T-cell (primary cell): ENCODE measurements around the gene KRT35. TPM values are rescaled to one million over a fixed set of nuclear protein-coding genes. Genes with fewer than 3 reads are reported as not detected.

Experiments
- ATAC-seq, 4 experiments: fragments of 200-7000 bp in 3 of 4; fragments of 150-1000 bp in 1 of 4; cut with Tn5 transposase; replicated peaks in 1 of 4; 1 replicate in 3 of 4; 2 replicates in 1 of 4; pipeline ENCODE4 v1.10.0; 2021; ENCODE audit warnings: moderate library complexity in 3 of 4, mild to moderate bottlenecking in 2 of 4, moderate number of reproducible peaks in 1 of 4
- CTCF ChIA-PET, 2 donors: fragments of 300-600 bp; sonication (Branson Sonifier 250); formaldehyde crosslinking; loops; one replicate each; lab custom pipeline; 2022; ENCODE audit warnings: antibody characterized with exemption in 2 of 2; lab: Charles Lee
- POLR2A ChIA-PET, 2 donors: fragments of 300-600 bp; sonication (Branson Sonifier 250); formaldehyde crosslinking; loops; one replicate each; lab custom pipeline; 2022; ENCODE audit warnings: antibody characterized with exemption in 2 of 2; lab: Charles Lee
- DNase-seq, 35 experiments: peaks; one replicate each; pipeline versions ENCODE4 v3.0.0 to v3.0.0-alpha.2; 2013 to 2023
- H3K27ac ChIP-seq: one replicate; pipeline ENCODE4 v1.5.1; 2013; ENCODE audit warnings: low read length
- H3K27me3 ChIP-seq, 2 experiments: replicated peaks in 1 of 2; 1 replicate in 1 of 2; 2 replicates in 1 of 2; pipeline versions ENCODE4 v1.6.1 to v1.7.0; 2013; ENCODE audit warnings: low read length in 1 of 2, mixed read lengths in 1 of 2; ENCODE audit not compliant: control insufficient read depth in 2 of 2, insufficient read depth in 2 of 2; ENCODE audit errors: extremely low read depth in 1 of 2
- H3K36me3 ChIP-seq, 2 donors: 1 replicate in 1 of 2; 2 replicates in 1 of 2; pipeline versions ENCODE4 v1.6.1 to v1.7.0; 2013; ENCODE audit warnings: low read length in 1 of 2; ENCODE audit not compliant: control insufficient read depth in 2 of 2, insufficient read depth in 1 of 2; ENCODE audit errors: extremely low read depth in 1 of 2
- H3K4me1 ChIP-seq, 2 experiments: 1 replicate in 1 of 2; 2 replicates in 1 of 2; pipeline versions ENCODE4 v1.6.1 to v1.7.0; 2013; ENCODE audit warnings: low read length in 2 of 2, mixed read lengths in 1 of 2; ENCODE audit not compliant: insufficient read depth in 2 of 2, control insufficient read depth in 1 of 2; ENCODE audit errors: extremely low read depth in 1 of 2
- H3K4me3 ChIP-seq, 2 donors: 1 replicate in 1 of 2; 2 replicates in 1 of 2; pipeline versions ENCODE4 v1.5.1 to v1.7.0; 2013; ENCODE audit warnings: mild to moderate bottlenecking in 2 of 2, low read length in 1 of 2, moderate library complexity in 1 of 2; ENCODE audit not compliant: control insufficient read depth in 1 of 2; ENCODE audit errors: extremely low read depth in 1 of 2
- H3K9me3 ChIP-seq: 2 replicates; pipeline ENCODE4 v1.7.0; 2013
- H3K27ac Mint-ChIP-seq, 2 donors: one replicate each; pipeline ENCODE4 v1.8.0; 2020 to 2021; ENCODE audit warnings: mild to moderate bottlenecking in 2 of 2, mixed read lengths in 2 of 2
- H3K27me3 Mint-ChIP-seq, 2 donors: one replicate each; pipeline ENCODE4 v1.8.0; 2021 to 2022; ENCODE audit warnings: mixed read lengths in 2 of 2
- H3K36me3 Mint-ChIP-seq: one replicate; pipeline ENCODE4 v1.8.0; 2021; ENCODE audit warnings: mixed read lengths
- H3K4me1 Mint-ChIP-seq, 3 donors: one replicate each; pipeline ENCODE4 v1.8.0; 2020 to 2022; ENCODE audit warnings: mixed read lengths in 3 of 3, mild to moderate bottlenecking in 1 of 3
- H3K4me3 Mint-ChIP-seq, 3 donors: one replicate each; pipeline ENCODE4 v1.8.0; 2020 to 2022; ENCODE audit warnings: mild to moderate bottlenecking in 3 of 3, mixed read lengths in 3 of 3, moderate library complexity in 3 of 3
- H3K9me3 Mint-ChIP-seq, 3 donors: one replicate each; pipeline ENCODE4 v1.8.0; 2020 to 2022; ENCODE audit warnings: mixed read lengths in 3 of 3
- WGBS: methylation state at CpG from one replicate; pipeline ENCODE4 v1.1.5; 2013; ENCODE audit warnings: missing lambda C conversion rate; ENCODE audit not compliant: insufficient coverage; 5-methylcytosine and 5-hydroxymethylcytosine counted together
- total RNA-seq, 35 experiments: library from RNA in 6 of 35; stranded (reverse) in 6 of 35; fragments of 120-200 nt in 1 of 35; gene quantifications; one replicate each; pipeline versions ENCODE4 v1.2.1 to v1.2.4 and lab custom pipeline; 2013 to 2026

KRT35 gene
- total RNA-seq, 5 donors from 2014 or later (not counting 1 experiment from before 2014, with no cell fraction given), result not detected

DNA sequence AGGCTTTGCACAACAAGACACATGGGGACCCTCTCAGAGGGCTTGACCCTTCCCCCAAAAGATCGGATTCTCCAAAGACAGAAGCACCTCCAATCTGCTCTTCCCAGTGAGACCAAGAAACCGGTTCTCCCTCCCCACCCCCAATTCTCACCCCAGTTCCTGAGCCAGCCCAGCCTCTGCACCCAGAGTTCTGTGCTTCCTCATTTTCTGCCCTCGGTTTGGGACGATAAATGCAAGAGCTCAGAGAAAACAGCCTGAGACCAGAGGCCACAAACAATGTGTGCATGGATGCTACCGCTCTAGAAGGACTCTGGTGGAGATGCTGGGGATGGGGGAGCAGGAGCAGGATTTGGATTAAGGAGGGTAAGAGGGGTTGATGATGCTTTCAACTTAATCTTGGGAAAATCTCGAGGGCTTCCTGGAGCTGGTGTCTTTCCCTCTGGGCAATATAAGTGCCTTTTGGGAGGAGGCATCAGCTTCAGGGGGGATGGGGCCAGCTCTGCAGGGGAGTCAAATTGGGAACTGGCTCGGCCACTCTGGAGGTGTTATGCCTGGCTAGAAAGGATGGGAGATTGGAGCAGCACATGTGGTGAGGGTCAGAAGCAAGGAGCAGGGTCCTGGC lies 31.7 kb upstream of the KRT35 start:
- no peaks in the 10 kb centered on the region for H3K4me1 Mint-ChIP-seq
- H3K27ac ChIP-seq, result no peak overlapping the region
- no peak for DNase-seq
- H3K36me3 Mint-ChIP-seq, result no peaks in the 10 kb centered on the region
- ChIA-PET POLR2A (no interaction called here), CTCF (no interaction called here)
- 17% methylated on average over 6 of the region's 7 CpGs for WGBS
- no peak for ATAC-seq
- H3K9me3 ChIP-seq, result no peaks in the 10 kb centered on the region
- H3K27me3 Mint-ChIP-seq, result peaks cover 2 to 8% of the 10 kb centered on the region in 2 donors
- no peaks in the 10 kb centered on the region for H3K4me1 ChIP-seq
- no peaks in the 10 kb centered on the region for H3K36me3 ChIP-seq
- no peaks in the 10 kb centered on the region for H3K9me3 Mint-ChIP-seq
- no peak overlapping the region for H3K4me3 ChIP-seq
- no peak overlapping the region for H3K4me3 Mint-ChIP-seq
- H3K27ac Mint-ChIP-seq, result peak overlapping the region in 1 of 2 donors; percentile 28
- peaks cover 0 to 18% of the 10 kb centered on the region in 2 experiments for H3K27me3 ChIP-seq

DNA sequence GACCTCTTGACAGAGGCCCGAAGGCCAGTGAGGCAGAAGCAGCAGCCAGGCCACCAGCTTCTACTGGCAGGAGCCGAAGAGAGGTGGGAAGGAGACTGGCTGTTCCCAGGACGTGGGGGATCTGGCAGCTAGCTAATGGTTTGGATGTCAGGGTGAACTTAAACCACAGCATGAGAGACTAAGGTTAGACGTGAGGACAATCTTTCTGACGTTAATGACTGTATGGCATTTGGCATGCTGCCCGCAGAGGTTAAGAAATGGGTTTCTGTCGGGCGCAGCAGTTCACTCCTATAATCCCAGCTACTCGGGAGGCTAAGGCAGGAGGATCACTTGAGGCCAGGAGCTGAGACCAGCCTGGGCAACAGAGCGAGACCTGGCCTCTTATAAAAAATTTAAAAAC lies 30.8 kb upstream of the KRT35 start:
- DNase-seq (no peak), ATAC-seq (no peak)
- ChIA-PET POLR2A (no interaction called here), CTCF (no interaction called here)
- Mint-ChIP-seq H3K27me3 (peaks cover 2 to 4% of the 10 kb centered on the region in 2 donors), H3K4me3 (no peak overlapping the region), H3K9me3 (no peaks in the 10 kb centered on the region), H3K36me3 (no peaks in the 10 kb centered on the region), H3K4me1 (no peaks in the 10 kb centered on the region), H3K27ac (no peak overlapping the region)
- Histone ChIP-seq H3K27me3 (peaks cover 0 to 13% of the 10 kb centered on the region in 2 experiments), H3K9me3 (no peaks in the 10 kb centered on the region), H3K4me3 (no peak overlapping the region), H3K4me1 (no peaks in the 10 kb centered on the region), H3K36me3 (no peaks in the 10 kb centered on the region), H3K27ac (no peak overlapping the region)
- 75% methylated on average over 4 of the region's 10 CpGs for WGBS

DNA sequence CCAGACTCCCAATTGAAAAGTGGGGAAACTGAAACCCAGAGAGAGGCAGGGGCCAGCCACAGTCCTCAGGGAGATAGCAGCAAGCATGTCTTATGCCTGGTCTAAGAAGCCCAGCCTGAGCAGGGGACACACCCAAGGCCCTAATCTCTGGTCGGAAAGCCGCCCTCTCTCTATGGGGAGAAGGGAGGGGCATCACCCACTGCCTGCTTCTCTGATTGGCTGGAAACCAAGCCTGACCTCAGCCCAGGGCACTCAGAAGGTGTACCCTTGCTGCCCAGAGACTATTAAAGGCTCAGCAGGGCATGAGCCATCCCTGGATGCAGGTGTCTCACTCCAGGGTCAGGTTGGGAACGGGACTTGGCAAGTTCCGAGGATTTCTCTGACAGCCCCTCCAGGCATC lies 30.2 kb upstream of the KRT35 start:
- H3K36me3 Mint-ChIP-seq, result no peaks in the 10 kb centered on the region
- Histone ChIP-seq H3K36me3 (no peaks in the 10 kb centered on the region), H3K4me1 (no peaks in the 10 kb centered on the region), H3K9me3 (no peaks in the 10 kb centered on the region), H3K27ac (no peak overlapping the region), H3K27me3 (peaks cover 0 to 9% of the 10 kb centered on the region in 2 experiments), H3K4me3 (no peak overlapping the region)
- DNase-seq (no peak), ATAC-seq (no peak)
- H3K4me1 Mint-ChIP-seq, result no peaks in the 10 kb centered on the region
- ChIA-PET POLR2A (no interaction called here), CTCF (no interaction called here)
- peaks cover under 1 to 4% of the 10 kb centered on the region in 2 donors for H3K27me3 Mint-ChIP-seq
- H3K4me3 Mint-ChIP-seq, result no peak overlapping the region
- 85% methylated on average over 3 of the region's 4 CpGs for WGBS
- H3K27ac Mint-ChIP-seq, result no peak overlapping the region
- no peaks in the 10 kb centered on the region for H3K9me3 Mint-ChIP-seq

DNA sequence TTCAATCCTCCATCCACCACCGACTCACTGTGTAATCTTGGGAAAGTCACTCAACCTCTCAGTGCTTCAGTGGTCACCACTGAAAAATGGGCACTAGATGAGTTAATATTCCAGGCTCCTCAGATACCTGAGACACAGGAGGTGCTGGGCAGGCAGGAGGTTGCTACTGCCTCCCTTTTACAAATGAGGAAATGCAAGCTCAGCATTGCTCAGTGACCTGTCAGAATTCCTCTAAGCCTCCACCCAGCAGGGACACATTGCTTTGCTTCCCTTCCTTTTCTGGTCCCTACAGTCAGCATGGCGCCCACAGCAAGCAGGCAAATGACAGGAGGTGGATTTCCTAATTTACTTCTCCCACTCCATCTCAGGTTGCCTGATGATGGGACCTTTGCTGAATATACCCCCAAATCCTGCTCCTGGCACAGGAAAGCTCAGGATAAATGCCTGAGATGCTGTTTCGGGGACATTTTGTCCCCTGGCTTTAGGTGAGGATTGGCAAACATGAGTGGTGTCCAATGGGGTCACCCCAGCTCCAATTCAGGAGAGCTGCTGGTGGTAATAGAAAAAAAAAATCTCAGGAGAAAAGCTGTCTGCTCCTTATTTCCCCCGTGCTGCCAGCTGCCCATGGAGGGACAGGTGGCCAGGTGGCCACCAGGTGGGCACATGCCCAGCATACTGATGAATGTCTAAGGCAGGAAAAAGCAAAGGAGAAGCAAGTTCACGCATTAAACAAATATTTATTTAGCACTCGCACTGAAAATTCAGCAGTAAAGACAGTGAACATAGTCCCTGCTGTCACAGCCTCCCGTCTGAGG lies 29.5 kb upstream of the KRT35 start:
- H3K4me1 Mint-ChIP-seq, result no peaks in the 10 kb centered on the region

DNA sequence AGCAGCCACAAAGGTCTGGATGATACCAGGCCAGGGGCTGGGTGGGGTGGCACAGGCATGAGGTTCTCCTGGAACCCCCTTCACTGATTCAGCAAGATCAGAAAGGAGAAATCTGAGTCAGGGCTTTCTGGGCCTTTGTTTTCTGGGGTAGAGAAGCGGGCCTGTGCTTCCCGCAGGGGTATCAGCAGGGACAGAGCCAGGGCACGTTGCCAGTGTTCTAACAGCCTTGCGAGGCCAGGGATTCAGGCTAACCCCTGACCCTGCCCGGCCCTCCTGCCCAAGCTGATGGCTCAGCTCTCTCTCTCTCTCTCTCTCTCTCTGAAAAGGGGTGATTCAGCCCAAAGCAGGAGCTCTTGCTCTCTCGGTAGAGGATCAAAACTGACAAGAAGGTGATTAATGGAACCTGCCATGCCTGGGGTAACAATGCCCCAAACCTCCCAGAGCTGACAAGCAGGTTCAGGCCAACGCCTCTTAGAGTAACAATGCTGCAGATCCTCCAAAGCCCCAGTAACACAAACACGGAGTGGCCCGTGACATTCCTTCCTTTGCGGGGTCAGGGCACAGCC lies 26.4 kb upstream of the KRT35 start:
- H3K36me3 Mint-ChIP-seq, result no peaks in the 10 kb centered on the region
- no peaks in the 10 kb centered on the region for H3K4me1 Mint-ChIP-seq
- no peak overlapping the region for H3K4me3 Mint-ChIP-seq
- H3K4me3 ChIP-seq, result no peak overlapping the region
- ChIA-PET POLR2A (no interaction called here), CTCF (no interaction called here)
- 78% methylated on average over 9 of the region's 10 CpGs for WGBS
- H3K27ac ChIP-seq, result no peak overlapping the region
- DNase-seq, result no peak
- no peak for ATAC-seq
- no peaks in the 10 kb centered on the region for H3K27me3 Mint-ChIP-seq
- no peaks in the 10 kb centered on the region for H3K36me3 ChIP-seq
- H3K27ac Mint-ChIP-seq, result no peak overlapping the region
- no peaks in the 10 kb centered on the region for H3K9me3 ChIP-seq
- H3K4me1 ChIP-seq, result no peaks in the 10 kb centered on the region
- peaks cover 0 to 8% of the 10 kb centered on the region in 2 experiments for H3K27me3 ChIP-seq
- no peaks in the 10 kb centered on the region for H3K9me3 Mint-ChIP-seq

More for the DNA sequence above, 29.5 kb upstream of the KRT35 start:
- Histone ChIP-seq H3K4me3 (no peak overlapping the region), H3K4me1 (no peaks in the 10 kb centered on the region), H3K36me3 (no peaks in the 10 kb centered on the region), H3K27ac (no peak overlapping the region), H3K9me3 (no peaks in the 10 kb centered on the region), H3K27me3 (peaks cover 0 to 4% of the 10 kb centered on the region in 2 experiments)
- Mint-ChIP-seq H3K27ac (no peak overlapping the region), H3K4me3 (no peak overlapping the region), H3K36me3 (no peaks in the 10 kb centered on the region), H3K27me3 (peaks cover 0 to 4% of the 10 kb centered on the region in 2 donors), H3K9me3 (no peaks in the 10 kb centered on the region)
- DNase-seq, result no peak
- ChIA-PET CTCF (no interaction called here), POLR2A (no interaction called here)
- WGBS, result 92% methylated on average over 6 of the region's 7 CpGs
- ATAC-seq, result no peak

DNA sequence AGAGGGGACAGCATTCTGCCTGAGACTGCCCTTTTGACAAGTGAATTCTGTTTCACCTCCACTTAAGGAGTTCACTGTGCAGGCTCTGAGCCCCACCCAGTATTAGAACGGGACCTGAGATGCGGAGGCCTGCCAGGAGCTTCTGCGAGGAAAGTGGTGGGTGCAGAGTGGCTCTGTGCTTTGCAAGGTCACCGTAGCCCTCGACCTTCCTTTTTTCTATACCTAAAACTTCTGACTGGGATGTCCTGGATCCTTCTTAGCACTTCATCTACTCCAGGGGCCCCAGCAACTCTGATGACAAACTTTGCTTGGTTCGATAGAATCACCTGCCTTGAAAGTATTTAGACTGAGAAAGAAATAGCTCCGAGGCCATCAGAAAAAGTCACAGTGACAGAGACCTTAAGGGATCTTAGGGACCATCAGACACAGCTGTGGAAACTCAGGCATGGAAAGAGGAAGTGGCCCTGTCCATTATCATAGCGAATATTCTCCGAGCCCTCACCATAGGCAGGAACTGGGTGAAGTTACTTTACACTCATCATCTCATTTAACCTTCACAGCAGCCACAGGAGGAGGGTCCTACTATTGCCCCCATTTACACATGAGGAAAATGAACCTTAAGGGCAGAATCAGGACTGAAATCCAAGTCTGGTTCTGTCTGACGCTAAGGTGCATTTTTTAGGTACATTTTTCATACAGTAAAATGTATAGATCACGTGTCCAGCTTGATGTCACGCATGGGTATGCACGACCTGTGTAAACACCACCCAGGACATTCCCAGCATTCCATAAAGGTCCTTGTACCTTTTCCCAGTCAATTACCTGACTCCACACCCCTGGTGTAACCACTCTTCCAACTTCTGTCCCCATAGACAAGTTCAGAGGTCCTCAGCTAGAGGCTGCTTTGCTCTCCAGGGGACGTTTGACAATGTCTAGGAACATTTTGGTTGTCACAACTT lies 25.1 kb upstream of the KRT35 start:
- no peaks in the 10 kb centered on the region for H3K36me3 ChIP-seq
- Mint-ChIP-seq H3K4me3 (no peak overlapping the region), H3K9me3 (no peaks in the 10 kb centered on the region), H3K27me3 (no peaks in the 10 kb centered on the region), H3K36me3 (no peaks in the 10 kb centered on the region), H3K4me1 (no peaks in the 10 kb centered on the region), H3K27ac (no peak overlapping the region)
- ChIA-PET CTCF (interaction anchor here in 1 of 2 donors (0.8 kb wide), 1 partner anchor 189 kb away, joined by 3 read pairs; no protein-coding TSS in a partner anchor), POLR2A (interaction anchor here in 1 of 2 donors (0.7 kb wide), 1 partner anchor 275 kb away, joined by 3 read pairs; no protein-coding TSS in a partner anchor)
- H3K9me3 ChIP-seq, result no peaks in the 10 kb centered on the region
- no peaks in the 10 kb centered on the region for H3K4me1 ChIP-seq
- no peak for ATAC-seq
- DNase-seq, result no peak
- H3K27ac ChIP-seq, result no peak overlapping the region
- 89% methylated on average over 7 of the region's 14 CpGs for WGBS
- H3K4me3 ChIP-seq, result no peak overlapping the region
- peaks cover 0 to 4% of the 10 kb centered on the region in 2 experiments for H3K27me3 ChIP-seq
